Endothelial cell of umbilical vein (primary cell): ENCODE measurements around the gene PRR5L. TPM values are rescaled to one million over a fixed set of nuclear protein-coding genes. Genes with fewer than 3 reads are reported as not detected.

ENCODE experiments used
- BruUV-seq: library from RNA; stranded (reverse); fragments of 400-500 nt; replicated peaks from 2 replicates; lab custom pipeline; 2021; lab: Mats Ljungman, UMichigan
- CTCF ChIA-PET: fragments of 300-600, 350-600 bp; sonication (Branson Sonifier 250); formaldehyde crosslinking; loops from one replicate; lab custom pipeline; 2021; ENCODE audit warnings: antibody characterized with exemption, inconsistent platforms; lab: Charles Lee
- POLR2A ChIA-PET: fragments of 300-600, 350-600 bp; sonication (Branson Sonifier 250); formaldehyde crosslinking; loops from one replicate; lab custom pipeline; 2021; ENCODE audit warnings: antibody characterized with exemption, inconsistent platforms; lab: Charles Lee
- DNase-seq: peaks from one replicate; pipeline ENCODE4 v3.0.0-alpha.2; 2011; ENCODE audit warnings: low read depth, low spot score
- FAIRE-seq: peaks from 2 replicates; lab custom pipeline; 2011; peaks lifted over from hg19 to GRCh38; lab: Jason Lieb, UNC
- H2AFZ ChIP-seq: 2 replicates; pipeline ENCODE4 v1.6.0; 2012; ENCODE audit warnings: low read depth, low read length, control low read depth, inconsistent platforms
- H3K27ac ChIP-seq: 2 replicates; pipeline ENCODE4 v1.5.1; 2011; ENCODE audit warnings: low read depth, mild to moderate bottlenecking, control low read depth, low read length, moderate library complexity; ENCODE audit not compliant: insufficient read depth
- H3K27me3 ChIP-seq, 2 experiments: 2 replicates each; pipeline versions ENCODE4 v1.6.0 to v1.6.1; 2011; ENCODE audit warnings: low read length in 2 of 2, mixed read lengths in 1 of 2; ENCODE audit not compliant: control insufficient read depth in 2 of 2, insufficient read depth in 2 of 2
- H3K36me3 ChIP-seq, 2 experiments: 2 replicates in 1 of 2; 3 replicates in 1 of 2; pipeline ENCODE4 v1.5.1; 2011; ENCODE audit warnings: low read length in 2 of 2, mild to moderate bottlenecking in 1 of 2, moderate library complexity in 1 of 2; ENCODE audit not compliant: control insufficient read depth in 2 of 2, insufficient read depth in 2 of 2; ENCODE audit errors: extremely low read depth in 1 of 2
- H3K4me1 ChIP-seq: 3 replicates; pipeline ENCODE4 v1.5.1; 2011; ENCODE audit warnings: mild to moderate bottlenecking, low read length; ENCODE audit not compliant: control insufficient read depth, insufficient read depth; ENCODE audit errors: extremely low read depth
- H3K4me2 ChIP-seq: 2 replicates; pipeline ENCODE4 v1.6.1; 2011; ENCODE audit warnings: low read length, control low read depth, mixed read lengths; ENCODE audit not compliant: insufficient read depth
- H3K4me3 ChIP-seq, 3 experiments: fragments of 200-600 bp in 1 of 3; sonication (generic), shearing (Covaris generic) in 1 of 3; replicated peaks in 1 of 3; 2 replicates each; pipeline ENCODE4 v1.5.1; 2011 to 2016; ENCODE audit warnings: control low read depth in 3 of 3, low read length in 3 of 3, mild to moderate bottlenecking in 2 of 3, inconsistent platforms in 1 of 3, low read depth in 1 of 3, moderate library complexity in 1 of 3; ENCODE audit not compliant: insufficient read depth in 1 of 3
- H3K79me2 ChIP-seq: 2 replicates; pipeline ENCODE4 v1.6.0; 2012; ENCODE audit warnings: low read length, inconsistent platforms; ENCODE audit not compliant: control insufficient read depth, insufficient read depth
- H3K9ac ChIP-seq: replicated peaks from 2 replicates; pipeline ENCODE3; 2011; ENCODE audit warnings: low read length, control low read depth; ENCODE audit not compliant: insufficient read depth; ENCODE audit errors: extremely low read depth
- H3K9me1 ChIP-seq: replicated peaks from 3 replicates; pipeline ENCODE4 v1.6.0; 2011; ENCODE audit warnings: mild to moderate bottlenecking, low read length; ENCODE audit not compliant: control insufficient read depth, insufficient read depth; ENCODE audit errors: extremely low read depth
- H3K9me3 ChIP-seq: replicated peaks from 2 replicates; pipeline ENCODE4 v1.5.1; 2012; ENCODE audit warnings: low read length, inconsistent platforms; ENCODE audit not compliant: control insufficient read depth, insufficient read depth
- H4K20me1 ChIP-seq: replicated peaks from 2 replicates; pipeline ENCODE3; 2011; ENCODE audit warnings: mild to moderate bottlenecking, low read length; ENCODE audit not compliant: control insufficient read depth, insufficient read depth; ENCODE audit errors: extremely low read depth
- EZH2 ChIP-seq: IDR thresholded peaks from 2 replicates; pipeline ENCODE4 v1.6.1; 2012; ENCODE audit warnings: borderline replicate concordance, low read depth, mild to moderate bottlenecking, moderate library complexity, low read length, inconsistent platforms; ENCODE audit not compliant: severe bottlenecking
- FOS ChIP-seq: IDR thresholded peaks from 2 replicates; pipeline ENCODE4 v1.6.1; 2011; ENCODE audit warnings: mild to moderate bottlenecking, low read length, moderate library complexity, borderline replicate concordance; ENCODE audit not compliant: insufficient read depth
- GATA2 ChIP-seq: IDR thresholded peaks from 2 replicates; pipeline ENCODE4 v1.7.0; 2011; ENCODE audit warnings: low read depth, mild to moderate bottlenecking, moderate library complexity, mixed read lengths, low read length; ENCODE audit not compliant: insufficient read length, insufficient read depth
- JUN ChIP-seq: IDR thresholded peaks from 2 replicates; pipeline ENCODE4 v1.6.1; 2011; ENCODE audit warnings: borderline replicate concordance, low read depth; ENCODE audit not compliant: insufficient read length, insufficient read depth
- MAX ChIP-seq: IDR thresholded peaks from 2 replicates; pipeline ENCODE4 v1.6.1; 2011; ENCODE audit not compliant: insufficient read depth, insufficient read length
- MYC ChIP-seq: IDR thresholded peaks from one replicate; pipeline ENCODE4 v1.6.1; 2011; ENCODE audit warnings: mild to moderate bottlenecking, low read depth, low read length
- POLR2A ChIP-seq: IDR thresholded peaks from 2 replicates; pipeline ENCODE4 v1.6.1; 2012; ENCODE audit warnings: low read depth, mild to moderate bottlenecking, control low read depth, low read length
- POLR2AphosphoS5 ChIP-seq: IDR thresholded peaks from 2 replicates; pipeline ENCODE4 v1.6.1; 2012; ENCODE audit warnings: low read depth, mild to moderate bottlenecking, control low read depth, low read length, moderate library complexity; ENCODE audit not compliant: insufficient read depth
- dilution Hi-C: fragments of 300-500 bp; cut with MboI; formaldehyde crosslinking; loops from one replicate; pipeline ENCODE4 v1.15.0; 2019; ENCODE audit warnings: low sequenced_read_pairs; ENCODE audit not compliant: extremely low pct_ligation_motif_present
- intact Hi-C: fragments of 100-400 bp; cut with micrococcal nuclease; formaldehyde crosslinking; loops from one replicate; pipeline ENCODE4 v1.10.0; 2022
- polyA plus RNA-seq, 4 experiments: library from polyadenylated mRNA; depleted of rRNA in 3 of 4; stranded (reverse) in 3 of 4; unstranded in 1 of 4; fragments of >200 nt; gene quantifications; 2 replicates each; pipeline versions ENCODE4 v1.2.1 to v1.2.3, GENCODE V29; 2011 to 2012; ENCODE audit warnings: missing spikeins in 1 of 4
- total RNA-seq: library from RNA; stranded (reverse); gene quantifications from 2 replicates; pipeline ENCODE4 v1.2.3, GENCODE V29; 2021

The PRR5L gene
- total and polyA plus RNA-seq, 2 donors (not counting 3 experiments of a cell fraction or from before 2014, with no cell fraction given), result 2.5 to 6.1 TPM

GRCh38 chr11:36419791-36420424, 123.8 kb downstream of the PRR5L start:
- CTCF ChIA-PET, result interaction anchor here (0.9 to 3.4 kb wide), 13 partner anchors 8 to 128 kb away, joined by 3 to 14 read pairs (median 4); no protein-coding TSS in a partner anchor
- FAIRE-seq, result no peak

GRCh38 chr11:36421546-36422155, 125.6 kb downstream of the PRR5L start:
- Histone ChIP-seq H3K27ac (no peak overlapping the region), H3K36me3 (no peaks in the 10 kb centered on the region), H4K20me1 (no peaks in the 10 kb centered on the region), H3K4me2 (peak overlapping the region; percentile 16), H3K9me1 (no peaks in the 10 kb centered on the region), H3K9ac (no peak overlapping the region), H3K4me3 (no peak overlapping the region), H2AFZ (no peak overlapping the region), H3K4me1 (peaks cover 7% of the 10 kb centered on the region), H3K27me3 (no peaks in the 10 kb centered on the region), H3K9me3 (no peaks in the 10 kb centered on the region), H3K79me2 (no peaks in the 10 kb centered on the region)
- dilution Hi-C loops, result no loop called here
- DNase-seq (no peak), FAIRE-seq (no peak)
- TF ChIP-seq FOS (no peak), POLR2A (no peak), GATA2 (no peak), MYC (no peak), MAX (no peak), POLR2AphosphoS5 (no peak), EZH2 (no peak)
- CTCF ChIA-PET, result interaction anchor here (1.2 to 3.4 kb wide), 6 partner anchors 10 to 71 kb away, joined by 3 to 14 read pairs (median 6); no protein-coding TSS in a partner anchor
- POLR2A ChIA-PET, result interaction anchor here (1.0 kb wide), 1 partner anchor 31 kb away, joined by 3 read pairs; no protein-coding TSS in a partner anchor
- intact Hi-C loops, result no loop called here
- BruUV-seq, result no TSS peak

More at GRCh38 chr11:36419791-36420424, 123.8 kb downstream of the PRR5L start:
- Histone ChIP-seq H3K4me3 (no peak overlapping the region), H3K9me1 (no peaks in the 10 kb centered on the region), H3K9ac (no peak overlapping the region), H3K4me1 (peaks cover 7% of the 10 kb centered on the region), H4K20me1 (no peaks in the 10 kb centered on the region), H3K36me3 (no peaks in the 10 kb centered on the region), H3K27ac (no peak overlapping the region), H2AFZ (no peak overlapping the region), H3K27me3 (no peaks in the 10 kb centered on the region), H3K79me2 (no peaks in the 10 kb centered on the region), H3K9me3 (no peaks in the 10 kb centered on the region), H3K4me2 (no peak overlapping the region)
- BruUV-seq, result no TSS peak
- POLR2A ChIA-PET, result no interaction called here
- intact Hi-C loops (no loop called here), dilution Hi-C loops (no loop called here)
- DNase-seq, result no peak
- TF ChIP-seq MAX (no peak), MYC (no peak), JUN (no peak), POLR2A (no peak), POLR2AphosphoS5 (no peak), FOS (no peak), EZH2 (no peak), GATA2 (no peak)
